ENCODE measurements around the gene CCR6.

DNA sequence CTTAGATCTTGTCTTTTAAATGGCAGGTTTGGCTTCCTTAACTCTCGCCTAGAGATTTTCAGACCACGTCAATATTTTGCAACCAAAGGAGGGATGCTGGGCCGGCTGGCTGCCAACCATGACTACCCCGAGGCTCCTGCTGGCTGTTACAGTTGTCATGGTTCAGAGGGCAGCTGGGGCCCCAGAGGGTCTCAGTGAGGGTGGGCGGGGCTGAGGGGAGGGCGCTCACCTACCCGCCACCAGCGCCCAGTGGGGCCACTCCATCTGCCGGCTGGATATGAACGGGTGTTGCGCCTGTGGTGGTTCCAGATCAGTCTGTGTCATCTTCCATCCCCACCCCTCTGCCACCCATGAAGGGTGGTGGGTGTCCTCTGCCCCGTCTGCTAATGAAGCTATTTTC is 22.6 kb downstream of the CCR6 start:
- TF ChIP-seq, protein P1, sequence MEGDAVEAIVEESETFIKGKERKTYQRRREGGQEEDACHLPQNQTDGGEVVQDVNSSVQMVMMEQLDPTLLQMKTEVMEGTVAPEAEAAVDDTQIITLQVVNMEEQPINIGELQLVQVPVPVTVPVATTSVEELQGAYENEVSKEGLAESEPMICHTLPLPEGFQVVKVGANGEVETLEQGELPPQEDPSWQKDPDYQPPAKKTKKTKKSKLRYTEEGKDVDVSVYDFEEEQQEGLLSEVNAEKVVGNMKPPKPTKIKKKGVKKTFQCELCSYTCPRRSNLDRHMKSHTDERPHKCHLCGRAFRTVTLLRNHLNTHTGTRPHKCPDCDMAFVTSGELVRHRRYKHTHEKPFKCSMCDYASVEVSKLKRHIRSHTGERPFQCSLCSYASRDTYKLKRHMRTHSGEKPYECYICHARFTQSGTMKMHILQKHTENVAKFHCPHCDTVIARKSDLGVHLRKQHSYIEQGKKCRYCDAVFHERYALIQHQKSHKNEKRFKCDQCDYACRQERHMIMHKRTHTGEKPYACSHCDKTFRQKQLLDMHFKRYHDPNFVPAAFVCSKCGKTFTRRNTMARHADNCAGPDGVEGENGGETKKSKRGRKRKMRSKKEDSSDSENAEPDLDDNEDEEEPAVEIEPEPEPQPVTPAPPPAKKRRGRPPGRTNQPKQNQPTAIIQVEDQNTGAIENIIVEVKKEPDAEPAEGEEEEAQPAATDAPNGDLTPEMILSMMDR (IDR thresholded peaks at IDR 0.05; ENCODE audit: insufficient read depth, low read length): no peak
- TF ChIP-seq, protein P2, sequence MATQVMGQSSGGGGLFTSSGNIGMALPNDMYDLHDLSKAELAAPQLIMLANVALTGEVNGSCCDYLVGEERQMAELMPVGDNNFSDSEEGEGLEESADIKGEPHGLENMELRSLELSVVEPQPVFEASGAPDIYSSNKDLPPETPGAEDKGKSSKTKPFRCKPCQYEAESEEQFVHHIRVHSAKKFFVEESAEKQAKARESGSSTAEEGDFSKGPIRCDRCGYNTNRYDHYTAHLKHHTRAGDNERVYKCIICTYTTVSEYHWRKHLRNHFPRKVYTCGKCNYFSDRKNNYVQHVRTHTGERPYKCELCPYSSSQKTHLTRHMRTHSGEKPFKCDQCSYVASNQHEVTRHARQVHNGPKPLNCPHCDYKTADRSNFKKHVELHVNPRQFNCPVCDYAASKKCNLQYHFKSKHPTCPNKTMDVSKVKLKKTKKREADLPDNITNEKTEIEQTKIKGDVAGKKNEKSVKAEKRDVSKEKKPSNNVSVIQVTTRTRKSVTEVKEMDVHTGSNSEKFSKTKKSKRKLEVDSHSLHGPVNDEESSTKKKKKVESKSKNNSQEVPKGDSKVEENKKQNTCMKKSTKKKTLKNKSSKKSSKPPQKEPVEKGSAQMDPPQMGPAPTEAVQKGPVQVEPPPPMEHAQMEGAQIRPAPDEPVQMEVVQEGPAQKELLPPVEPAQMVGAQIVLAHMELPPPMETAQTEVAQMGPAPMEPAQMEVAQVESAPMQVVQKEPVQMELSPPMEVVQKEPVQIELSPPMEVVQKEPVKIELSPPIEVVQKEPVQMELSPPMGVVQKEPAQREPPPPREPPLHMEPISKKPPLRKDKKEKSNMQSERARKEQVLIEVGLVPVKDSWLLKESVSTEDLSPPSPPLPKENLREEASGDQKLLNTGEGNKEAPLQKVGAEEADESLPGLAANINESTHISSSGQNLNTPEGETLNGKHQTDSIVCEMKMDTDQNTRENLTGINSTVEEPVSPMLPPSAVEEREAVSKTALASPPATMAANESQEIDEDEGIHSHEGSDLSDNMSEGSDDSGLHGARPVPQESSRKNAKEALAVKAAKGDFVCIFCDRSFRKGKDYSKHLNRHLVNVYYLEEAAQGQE (IDR thresholded peaks at IDR 0.05; ENCODE audit: insufficient replicate concordance, low read depth): no peak
- no peak for TF ChIP-seq GABPA (IDR thresholded peaks at IDR 0.05; ENCODE audit: low read depth)
